Islet of Langerhans (tissue), 1 donor: ENCODE measurements around the gene ZNF516.

Source experiments
- FAIRE-seq: peaks from one replicate; lab custom pipeline; 2011; peaks lifted over from hg19 to GRCh38; lab: Jason Lieb, UNC

Gene ZNF516

GRCh38 chr18:76419811-76420210, 75.2 kb downstream of the ZNF516 start:
- FAIRE-seq, result no peak

DNA sequence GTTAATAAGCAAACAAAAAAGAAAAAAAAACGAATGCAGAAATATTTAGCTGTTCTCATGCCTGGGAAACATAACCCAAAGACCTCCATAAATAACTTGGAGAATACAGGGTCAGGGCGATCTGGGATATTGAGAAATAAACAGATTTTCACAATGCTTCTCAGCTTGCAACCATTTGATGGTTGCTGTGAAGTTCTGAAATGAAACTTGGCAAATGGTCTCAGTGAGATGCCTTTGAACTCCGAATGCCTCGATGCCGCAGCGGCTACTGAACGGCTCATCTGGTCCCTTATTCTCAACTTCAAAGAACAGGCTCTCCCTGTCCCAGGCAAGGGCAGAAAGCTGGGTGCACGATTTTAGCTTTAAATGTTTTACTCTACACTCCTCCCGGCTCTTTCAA, 78.1 kb downstream of the ZNF516 start:
- FAIRE-seq, result no peak

DNA sequence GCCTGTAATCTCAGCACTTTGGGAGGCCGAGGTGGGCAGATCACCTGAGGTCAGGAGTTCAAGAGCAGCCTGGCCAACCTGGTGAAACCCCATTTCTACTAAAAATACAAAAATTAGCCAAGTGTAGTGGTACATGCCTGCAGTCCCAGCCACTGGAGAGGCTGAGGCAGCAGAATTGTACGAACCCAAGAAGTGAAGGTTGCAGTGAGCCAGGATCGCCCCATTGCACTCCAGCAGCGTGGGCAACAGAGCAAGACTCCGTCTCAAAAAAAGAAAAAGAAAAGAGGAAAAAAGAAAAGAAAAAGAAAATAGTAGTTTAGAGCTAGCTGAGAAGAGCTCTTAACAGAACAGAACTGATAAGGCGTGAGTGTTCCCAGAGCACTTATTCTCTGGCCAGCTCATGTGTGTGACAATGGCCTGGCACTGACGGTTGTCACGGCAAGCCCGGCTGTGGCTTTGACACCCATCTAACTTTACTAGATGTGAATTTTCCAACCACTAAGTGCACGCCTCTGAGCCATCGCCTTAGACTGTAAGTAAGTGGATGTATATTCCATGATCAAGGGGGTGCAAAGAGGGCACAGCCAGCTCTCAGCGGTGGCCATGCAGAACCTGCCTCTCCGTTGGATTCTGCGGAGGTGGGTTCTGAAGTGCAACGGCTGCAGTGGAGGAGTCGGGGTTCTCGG, 80.0 kb downstream of the ZNF516 start:
- no peak for FAIRE-seq

DNA sequence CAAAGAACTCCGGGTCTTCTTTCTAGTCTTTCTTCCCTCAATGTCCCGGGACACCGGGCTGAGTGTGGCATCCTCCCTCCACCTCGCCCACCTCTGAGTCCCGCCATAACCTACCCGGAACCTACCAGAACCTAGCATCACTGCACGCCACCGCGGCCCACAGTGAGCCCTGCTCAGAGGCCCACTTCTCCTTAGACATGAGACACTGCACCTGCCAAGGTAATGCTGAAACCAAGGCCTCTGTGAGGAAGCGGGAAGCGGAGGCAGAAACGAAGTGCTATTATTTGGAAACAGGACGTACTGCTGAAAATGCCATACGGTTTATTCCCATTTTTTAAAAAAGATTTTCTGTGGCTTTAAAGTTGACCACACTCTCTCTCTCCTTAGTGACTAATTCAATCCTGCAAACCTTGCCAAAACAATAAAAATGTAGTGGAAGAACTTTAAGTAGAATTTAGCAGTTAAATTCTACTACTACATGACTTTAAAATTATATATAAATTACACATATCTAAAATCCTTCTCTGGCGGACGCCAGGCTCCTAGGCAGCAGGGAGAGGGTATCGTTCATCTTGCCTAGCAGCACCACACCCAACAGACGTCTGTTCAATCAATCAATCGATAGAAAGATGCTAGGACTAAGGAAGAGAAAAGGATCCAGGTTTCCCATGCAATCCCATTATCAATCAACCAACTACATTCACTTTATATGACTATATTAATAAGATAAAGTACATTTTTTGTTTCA, 82.0 kb downstream of the ZNF516 start:
- no peak for FAIRE-seq

- no peak for FAIRE-seq
Measured at GRCh38 chr18:76412010-76412817, 82.8 kb downstream of the ZNF516 start.

DNA sequence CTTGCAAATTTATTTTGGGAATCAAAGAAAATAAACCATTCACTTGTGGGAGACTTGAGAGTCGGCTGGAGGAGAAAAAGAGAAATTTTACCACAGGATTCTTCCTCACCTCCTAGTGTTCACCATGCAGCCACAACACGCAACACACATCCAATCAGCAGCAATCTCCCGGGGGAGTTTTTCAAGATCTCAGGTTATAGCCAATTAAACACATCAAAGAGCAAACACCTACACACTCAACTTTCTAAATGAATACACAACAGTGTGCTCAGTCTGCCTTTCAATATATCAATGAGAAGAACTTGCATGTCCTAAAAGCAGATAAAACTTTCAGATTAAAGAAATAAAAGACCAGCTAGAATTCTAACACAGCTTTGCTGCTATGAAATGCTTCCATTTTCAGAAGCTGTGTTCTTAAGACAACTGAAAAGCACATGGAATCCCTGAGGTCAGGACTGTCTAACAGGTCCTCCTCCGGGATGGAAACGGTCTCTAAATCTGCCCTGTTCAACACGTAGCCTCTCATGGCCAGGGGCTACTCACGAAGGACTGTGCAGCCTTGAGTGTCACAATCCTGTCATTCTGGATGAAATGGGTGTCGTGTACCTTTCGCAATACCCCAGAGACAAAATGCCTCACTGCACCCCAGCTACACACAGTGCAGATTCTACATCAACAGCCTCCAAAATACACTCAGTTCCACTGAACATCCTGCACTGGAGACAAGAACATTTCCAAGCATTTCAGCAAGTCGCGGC, 84.2 kb downstream of the ZNF516 start:
- no peak for FAIRE-seq

DNA sequence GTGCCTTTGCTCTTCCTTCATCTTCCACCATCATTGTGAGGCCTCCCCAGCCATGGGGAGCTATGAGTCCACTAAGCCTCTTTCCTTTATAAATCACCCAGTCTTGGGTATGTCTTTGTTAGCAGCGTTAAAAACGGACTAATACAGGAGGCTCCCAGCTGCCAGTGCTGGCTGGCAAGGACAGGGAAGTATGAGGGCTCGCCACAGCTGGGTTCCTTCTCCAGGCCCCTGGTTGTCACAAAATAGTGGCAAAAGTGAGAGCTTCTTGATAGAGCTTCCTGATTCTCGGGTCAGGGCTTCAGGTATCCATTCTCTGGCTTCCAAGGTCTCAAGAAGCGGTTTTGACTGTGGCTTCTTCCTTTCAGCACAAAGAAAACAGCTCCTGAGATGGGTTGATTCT, 85.0 kb downstream of the ZNF516 start:
- FAIRE-seq, result no peak

GRCh38 chr18:76408480-76409067, 86.5 kb downstream of the ZNF516 start:
- no peak for FAIRE-seq

GRCh38 chr18:76407681-76408080, 87.4 kb downstream of the ZNF516 start:
- FAIRE-seq, result no peak

DNA sequence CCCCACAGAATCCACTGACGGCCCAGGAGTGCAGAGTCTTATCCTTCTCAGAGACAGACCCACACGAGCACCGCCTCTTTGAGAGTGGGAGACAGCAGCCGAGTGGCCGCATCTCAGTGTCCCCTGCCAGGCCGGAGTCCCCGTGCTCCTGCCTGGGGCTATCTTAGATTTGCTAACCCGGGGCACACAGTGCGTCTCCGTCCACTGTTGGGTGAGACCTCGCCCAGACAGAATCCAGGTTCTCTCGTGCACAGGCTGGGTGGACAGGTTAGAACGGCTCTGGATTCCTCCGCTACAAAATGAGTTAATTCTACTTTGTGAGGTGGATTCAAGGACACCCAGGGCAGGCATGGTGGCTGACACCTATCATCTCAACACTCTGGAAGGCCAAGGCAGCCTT, 88.3 kb downstream of the ZNF516 start:
- FAIRE-seq, result no peak

DNA sequence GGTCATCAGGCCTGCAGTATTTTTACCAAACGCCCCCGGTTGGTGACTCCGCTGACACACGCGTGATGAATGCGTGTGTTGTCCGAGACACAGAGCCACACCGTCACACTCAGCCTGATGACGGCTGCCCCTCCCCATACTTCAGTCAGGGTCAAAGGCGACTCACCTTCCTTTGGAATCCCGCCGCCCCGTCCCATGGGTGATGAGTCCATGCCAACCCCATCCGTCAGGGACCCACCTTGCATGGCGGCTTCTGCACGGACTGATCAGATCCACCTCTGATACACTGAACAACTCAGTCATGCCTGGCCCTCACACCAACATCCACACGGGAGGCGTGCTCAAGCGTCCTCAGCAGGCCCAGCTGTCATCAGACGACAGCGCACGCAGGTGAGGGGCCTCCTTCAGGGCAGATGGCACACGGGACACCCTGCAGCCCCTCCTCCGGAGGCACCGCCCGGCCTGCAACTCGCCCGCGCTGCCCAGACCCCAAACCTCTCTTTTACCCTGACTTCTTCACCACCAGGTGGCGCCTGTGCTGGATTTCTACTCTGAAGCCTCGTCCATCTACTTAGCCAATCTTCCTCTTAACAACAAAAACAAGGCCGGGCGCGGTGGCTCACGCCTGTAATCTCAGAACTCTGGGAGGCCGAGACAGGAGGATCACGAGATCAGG, 89.2 kb downstream of the ZNF516 start:
- no peak for FAIRE-seq

DNA sequence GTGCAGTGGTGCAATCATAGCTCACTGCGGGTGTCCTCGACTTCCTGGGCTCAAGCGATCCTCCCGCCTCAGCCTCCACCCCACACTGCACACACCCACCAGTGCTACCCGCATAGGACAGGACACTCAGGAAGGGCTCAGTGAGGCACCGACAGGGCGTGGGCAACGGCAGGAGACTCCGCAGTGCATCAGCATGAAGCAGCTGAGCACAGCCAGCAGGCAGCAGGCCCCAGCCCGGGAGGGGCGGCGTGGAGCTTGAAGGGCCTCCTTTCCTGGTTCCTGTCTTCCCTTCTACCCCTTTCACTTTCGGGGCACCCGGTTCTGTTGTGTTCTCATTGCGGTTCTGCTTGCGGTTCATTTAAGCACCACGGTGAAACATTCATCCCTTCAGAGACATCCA, 89.8 kb downstream of the ZNF516 start:
- FAIRE-seq, result no peak

DNA sequence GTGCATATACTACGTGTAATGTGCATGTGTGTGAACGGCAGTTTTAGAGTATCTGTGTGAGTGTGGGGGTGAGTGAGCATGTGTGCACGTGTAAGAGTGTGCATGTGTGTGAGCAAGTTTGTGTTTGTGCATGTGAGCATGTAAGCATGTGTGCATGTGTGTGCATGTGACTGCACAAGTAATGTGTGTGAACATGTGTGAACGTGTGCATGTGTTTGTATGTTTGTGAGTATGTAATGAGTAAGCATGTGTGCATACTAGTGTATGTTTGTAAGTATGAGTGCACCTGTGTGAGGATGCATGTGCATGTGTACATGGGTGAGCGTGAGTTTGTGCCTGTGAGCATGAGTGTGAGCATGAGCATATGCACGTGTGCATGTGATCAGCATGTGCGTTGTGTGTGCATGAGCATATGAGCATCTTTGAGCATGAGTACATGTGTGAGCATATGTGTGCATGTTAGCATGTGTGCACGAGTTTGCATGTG, 90.7 kb downstream of the ZNF516 start:
- no peak for FAIRE-seq

DNA sequence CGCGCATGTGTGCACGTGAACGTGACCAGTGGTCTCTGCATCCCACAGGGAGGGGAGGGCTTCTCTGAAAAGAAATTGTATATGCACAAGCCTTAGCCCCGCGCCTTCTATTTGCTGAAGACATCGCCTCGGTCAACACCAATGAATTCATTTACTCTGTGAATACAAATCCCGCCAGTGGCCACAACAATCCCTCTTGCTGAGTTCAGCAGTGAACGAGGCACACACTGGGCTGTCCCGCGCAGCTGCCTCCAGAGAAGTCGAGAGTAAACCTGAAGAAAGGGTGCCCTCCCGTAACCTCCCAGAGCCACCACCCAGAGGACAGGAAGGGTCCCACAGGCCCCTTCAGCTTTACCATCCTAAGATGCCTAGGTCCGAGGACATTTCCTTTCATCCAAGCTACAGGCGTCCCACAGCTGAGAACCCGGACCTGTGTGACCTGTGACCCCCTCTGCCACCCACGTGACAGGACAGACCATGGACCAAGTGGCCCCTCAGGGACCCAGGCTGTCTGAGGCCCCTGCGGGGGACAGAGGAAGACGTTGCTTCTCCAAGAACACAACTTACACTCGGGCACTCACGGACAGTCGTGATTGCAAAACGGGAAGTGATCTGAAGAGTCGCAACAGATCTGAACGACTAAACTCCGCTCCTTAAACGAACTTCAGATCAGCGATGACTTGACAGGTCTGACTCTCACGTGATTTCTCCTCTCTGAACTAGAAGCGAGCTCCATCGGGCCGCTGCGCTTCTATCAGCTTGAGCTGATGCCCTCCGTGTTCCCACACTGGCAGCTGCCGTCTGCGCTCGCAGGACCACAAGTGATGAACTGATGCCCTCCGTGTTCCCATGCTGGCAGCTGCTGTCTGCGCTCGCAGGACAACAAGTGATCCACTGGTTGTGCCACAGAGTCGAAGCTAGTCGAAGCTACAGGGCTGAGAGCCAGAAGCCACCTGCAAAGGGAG, 92.7 kb downstream of the ZNF516 start:
- FAIRE-seq, result no peak

GRCh38 chr18:76401498-76401897, 93.5 kb downstream of the ZNF516 start:
- FAIRE-seq, result no peak

DNA sequence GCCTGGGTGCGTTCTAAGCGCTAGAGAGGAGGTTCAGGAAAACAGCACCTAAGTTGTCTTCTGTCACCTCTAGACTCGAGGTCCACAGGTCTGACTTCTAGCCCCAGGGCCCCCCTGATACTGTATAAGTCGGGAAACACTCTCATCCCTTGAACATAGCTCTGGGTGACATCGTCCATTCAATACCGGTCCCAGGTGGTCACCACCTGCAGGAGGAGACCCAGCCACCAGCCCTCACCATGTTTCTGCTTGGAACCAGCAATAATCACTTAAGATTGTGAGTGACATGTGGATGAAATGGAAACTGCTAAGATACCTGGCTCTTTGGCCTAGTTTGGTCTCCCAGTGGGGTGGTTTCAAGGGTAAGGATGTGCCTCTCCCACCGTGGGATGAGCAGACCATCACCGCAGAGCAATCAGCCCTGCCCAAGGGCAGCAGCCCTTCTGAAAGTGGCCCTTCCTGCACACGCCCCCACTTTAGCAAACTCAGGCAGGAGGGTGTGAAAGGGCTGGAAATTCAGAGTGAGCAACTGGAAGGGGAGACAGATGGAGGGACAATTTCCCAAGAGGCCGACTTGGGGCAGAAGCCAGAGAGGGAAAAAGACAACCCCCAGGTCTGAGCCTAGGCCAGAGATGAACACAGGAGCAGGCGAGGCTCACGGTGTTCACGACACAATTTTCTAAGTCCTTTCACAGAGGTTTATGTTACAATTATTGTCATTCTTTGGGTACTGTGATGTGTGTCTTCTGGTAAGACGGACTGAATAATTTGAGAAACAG, 95.2 kb downstream of the ZNF516 start:
- no peak for FAIRE-seq

GRCh38 chr18:76398896-76399612, 96.0 kb downstream of the ZNF516 start:
- FAIRE-seq, result peak; percentile 79

- no peak for FAIRE-seq
Measured at GRCh38 chr18:76398295-76398694, 96.7 kb downstream of the ZNF516 start.

DNA sequence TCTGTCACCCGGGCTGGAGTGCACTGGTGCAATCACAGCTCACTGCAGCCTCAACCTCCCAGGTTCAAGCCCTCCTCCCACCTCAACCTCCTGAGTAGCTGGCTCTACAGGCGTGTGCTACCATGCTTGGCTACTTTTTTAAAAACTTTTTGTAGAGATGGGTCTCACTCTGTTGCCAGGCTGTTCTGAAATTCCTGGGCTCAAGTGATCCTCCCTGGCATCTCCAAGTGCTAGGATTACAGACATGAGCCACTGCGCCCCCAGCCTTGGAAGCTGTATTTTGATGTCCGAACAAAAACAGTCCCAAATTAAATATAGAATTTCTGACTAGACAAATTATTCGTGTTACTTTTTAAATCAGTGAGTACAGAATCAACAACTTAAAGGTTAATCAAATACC, 97.4 kb downstream of the ZNF516 start:
- FAIRE-seq, result no peak
